PC-9 (cell line): ENCODE data around the gene SLC22A23. TPM values are rescaled to one million over a fixed set of nuclear protein-coding genes. Genes with fewer than 3 reads are reported as not detected.

ENCODE experiments used
- BruUV-seq: library from RNA; stranded (reverse); fragments of 400-500 nt; replicated peaks from 2 replicates; lab custom pipeline; 2021; lab: Mats Ljungman, UMichigan
- CTCF ChIA-PET: fragments of 300-600 bp; sonication (Branson Sonifier 250); formaldehyde crosslinking; loops from one replicate; lab custom pipeline; 2022; ENCODE audit warnings: antibody characterized with exemption; lab: Charles Lee
- POLR2A ChIA-PET: fragments of 300-600 bp; sonication (Branson Sonifier 250); formaldehyde crosslinking; loops from one replicate; lab custom pipeline; 2022; ENCODE audit warnings: antibody characterized with exemption; ENCODE audit not compliant: unreplicated experiment; lab: Charles Lee
- DNase-seq, 2 experiments: peaks; one replicate each; pipeline versions ENCODE4 v3.0.0 to v3.0.0-alpha.2; 2015 to 2022; ENCODE audit warnings: mixed read lengths in 1 of 2
- H2AFZ ChIP-seq: fragments of 200-600 bp; sonication (generic); 2 replicates; pipeline ENCODE4 v1.8.1; 2017; ENCODE audit warnings: antibody characterized with exemption
- H3F3A ChIP-seq: fragments of 200-600 bp; sonication (generic); 2 replicates; pipeline ENCODE4 v1.8.1; 2017; ENCODE audit warnings: antibody characterized with exemption, mild to moderate bottlenecking, low read depth; ENCODE audit not compliant: insufficient read depth
- H3K27ac ChIP-seq: fragments of 200-600 bp; sonication (generic); 2 replicates; pipeline ENCODE4 v1.6.1; 2016; ENCODE audit warnings: mixed run types
- H3K27me3 ChIP-seq: fragments of 200-600 bp; sonication (generic); 2 replicates; pipeline ENCODE4 v1.6.1; 2016; ENCODE audit warnings: low read depth, mixed run types; ENCODE audit not compliant: insufficient read depth
- H3K36me3 ChIP-seq: fragments of 200-600 bp; sonication (generic); 2 replicates; pipeline ENCODE4 v1.6.1; 2016; ENCODE audit warnings: low read depth, mixed run types
- H3K4me1 ChIP-seq: fragments of 200-600 bp; sonication (generic); replicated peaks from 2 replicates; pipeline ENCODE4 v1.6.1; 2016; ENCODE audit warnings: mixed run types; ENCODE audit not compliant: insufficient read depth
- H3K4me2 ChIP-seq: fragments of 200-600 bp; sonication (generic); 2 replicates; pipeline ENCODE4 v1.6.1; 2017; ENCODE audit warnings: mixed run types
- H3K4me3 ChIP-seq: fragments of 200-600 bp; sonication (generic); 2 replicates; pipeline ENCODE4 v1.6.1; 2016; ENCODE audit warnings: mixed run types
- H3K79me2 ChIP-seq: fragments of 200-600 bp; sonication (generic); 2 replicates; pipeline ENCODE4 v1.6.1; 2017; ENCODE audit warnings: low read depth, mixed run types
- H3K9me2 ChIP-seq: fragments of 200-600 bp; sonication (generic); 2 replicates; pipeline ENCODE4 v1.8.1; 2017; ENCODE audit warnings: mild to moderate bottlenecking; ENCODE audit not compliant: insufficient read depth
- H3K9me3 ChIP-seq: fragments of 200-600 bp; sonication (generic); 2 replicates; pipeline ENCODE4 v1.8.1; 2016; ENCODE audit warnings: low read depth; ENCODE audit not compliant: insufficient read depth
- H4K20me1 ChIP-seq: fragments of 200-600 bp; sonication (generic); 2 replicates; pipeline ENCODE4 v1.8.1; 2017; ENCODE audit not compliant: insufficient read depth
- EZH2 ChIP-seq: fragments of 200-600 bp; sonication (generic); IDR thresholded peaks from 2 replicates; pipeline ENCODE4 v1.8.0; 2017; ENCODE audit warnings: antibody characterized with exemption, low read depth
- intact Hi-C: fragments of 100-400 bp; cut with micrococcal nuclease; formaldehyde crosslinking; loops from one replicate; pipeline ENCODE4 v1.10.0; 2022; ENCODE audit not compliant: unreplicated experiment
- total RNA-seq: library from RNA; stranded (reverse); gene quantifications from 2 replicates; pipeline ENCODE4 v1.2.3, GENCODE V29; 2021
- TF ChIP-seq, protein P1 (sequence below): fragments of 200-600 bp; sonication (generic); conservative IDR thresholded peaks from 2 replicates; pipeline ENCODE4 v1.6.1; 2017; ENCODE audit warnings: mixed run types, antibody characterized with exemption, mild to moderate bottlenecking, moderate library complexity

The SLC22A23 gene
- total RNA-seq, 1 experiment from 2014 or later: 13.5 TPM

DNA sequence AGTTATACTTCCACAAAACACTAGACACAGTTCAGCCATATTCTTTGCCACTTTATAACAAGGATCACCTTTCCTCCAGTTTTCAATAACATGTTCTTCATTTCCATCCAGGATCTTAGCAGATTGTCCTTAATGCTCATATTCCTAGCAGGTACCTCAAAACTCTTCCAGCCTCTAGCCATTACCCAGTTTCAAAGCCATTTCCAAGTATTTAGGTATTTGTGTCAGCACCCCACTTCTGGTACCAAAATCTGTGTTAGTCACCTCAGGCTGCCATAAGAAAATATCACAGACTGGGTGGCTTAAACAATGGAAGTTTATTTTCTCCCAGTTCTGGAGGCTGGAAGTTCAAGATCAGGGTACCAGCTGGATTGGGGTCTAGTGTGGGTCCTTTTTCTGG, 23.2 kb upstream of the SLC22A23 start:
- POLR2A ChIA-PET: no interaction called here
- Histone ChIP-seq H3F3A (no peaks in the 10 kb centered on the region), H3K36me3 (no peaks in the 10 kb centered on the region), H4K20me1 (no peaks in the 10 kb centered on the region), H2AFZ (no peak overlapping the region), H3K4me1 (no peaks in the 10 kb centered on the region), H3K4me3 (no peak overlapping the region), H3K9me3 (peaks cover 7% of the 10 kb centered on the region; the same call in 1 of the 2 replicates), H3K27ac (no peak overlapping the region), H3K79me2 (no peaks in the 10 kb centered on the region), H3K9me2 (no peaks in the 10 kb centered on the region), H3K27me3 (no peaks in the 10 kb centered on the region), H3K4me2 (no peak overlapping the region)
- no TSS peak for BruUV-seq
- CTCF ChIA-PET: no interaction called here
- TF ChIP-seq, protein P1, sequence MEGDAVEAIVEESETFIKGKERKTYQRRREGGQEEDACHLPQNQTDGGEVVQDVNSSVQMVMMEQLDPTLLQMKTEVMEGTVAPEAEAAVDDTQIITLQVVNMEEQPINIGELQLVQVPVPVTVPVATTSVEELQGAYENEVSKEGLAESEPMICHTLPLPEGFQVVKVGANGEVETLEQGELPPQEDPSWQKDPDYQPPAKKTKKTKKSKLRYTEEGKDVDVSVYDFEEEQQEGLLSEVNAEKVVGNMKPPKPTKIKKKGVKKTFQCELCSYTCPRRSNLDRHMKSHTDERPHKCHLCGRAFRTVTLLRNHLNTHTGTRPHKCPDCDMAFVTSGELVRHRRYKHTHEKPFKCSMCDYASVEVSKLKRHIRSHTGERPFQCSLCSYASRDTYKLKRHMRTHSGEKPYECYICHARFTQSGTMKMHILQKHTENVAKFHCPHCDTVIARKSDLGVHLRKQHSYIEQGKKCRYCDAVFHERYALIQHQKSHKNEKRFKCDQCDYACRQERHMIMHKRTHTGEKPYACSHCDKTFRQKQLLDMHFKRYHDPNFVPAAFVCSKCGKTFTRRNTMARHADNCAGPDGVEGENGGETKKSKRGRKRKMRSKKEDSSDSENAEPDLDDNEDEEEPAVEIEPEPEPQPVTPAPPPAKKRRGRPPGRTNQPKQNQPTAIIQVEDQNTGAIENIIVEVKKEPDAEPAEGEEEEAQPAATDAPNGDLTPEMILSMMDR: no peak
- no peak for TF ChIP-seq EZH2
- intact Hi-C loops: no loop called here
- no peak for DNase-seq

DNA sequence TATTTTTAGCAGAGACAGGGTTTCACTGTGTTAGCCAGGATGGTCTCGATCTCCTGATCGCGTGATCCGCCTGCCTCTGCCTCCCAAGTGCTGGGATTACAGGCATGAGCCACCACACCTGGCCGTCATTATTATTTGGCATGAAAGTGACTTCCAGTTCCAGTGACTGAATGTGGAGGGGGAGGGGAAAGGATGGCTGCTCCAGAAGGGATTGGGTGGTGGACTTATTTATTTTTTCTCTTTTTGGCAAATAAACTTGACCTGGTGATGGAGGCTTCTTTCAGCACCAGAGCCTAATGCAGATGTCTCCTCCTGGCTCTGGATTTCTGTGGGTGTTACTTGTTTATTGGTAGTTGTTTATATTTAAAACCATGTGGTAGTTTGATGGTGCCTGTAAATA, 16.9 kb upstream of the SLC22A23 start:
- no peaks in the 10 kb centered on the region for H3K79me2 ChIP-seq
- no peak for DNase-seq
- POLR2A ChIA-PET: no interaction called here
- H3K4me1 ChIP-seq: peaks cover 6% of the 10 kb centered on the region
- H3K4me3 ChIP-seq: no peak overlapping the region
- no peaks in the 10 kb centered on the region for H3K27me3 ChIP-seq
- H3K36me3 ChIP-seq: no peaks in the 10 kb centered on the region
- no peak overlapping the region for H2AFZ ChIP-seq
- no TSS peak for BruUV-seq
- no peaks in the 10 kb centered on the region for H3F3A ChIP-seq
- intact Hi-C loops: no loop called here
- no peaks in the 10 kb centered on the region for H4K20me1 ChIP-seq
- CTCF ChIA-PET: interaction anchor here (0.6 to 0.7 kb wide), 2 partner anchors 155 to 218 kb away, joined by 3 read pairs; no protein-coding TSS in a partner anchor
- TF ChIP-seq EZH2: no peak
- TF ChIP-seq, protein P1: no peak
- no peak overlapping the region for H3K4me2 ChIP-seq
- H3K27ac ChIP-seq: no peak overlapping the region
- no peaks in the 10 kb centered on the region for H3K9me2 ChIP-seq
- H3K9me3 ChIP-seq: no peaks in the 10 kb centered on the region

DNA sequence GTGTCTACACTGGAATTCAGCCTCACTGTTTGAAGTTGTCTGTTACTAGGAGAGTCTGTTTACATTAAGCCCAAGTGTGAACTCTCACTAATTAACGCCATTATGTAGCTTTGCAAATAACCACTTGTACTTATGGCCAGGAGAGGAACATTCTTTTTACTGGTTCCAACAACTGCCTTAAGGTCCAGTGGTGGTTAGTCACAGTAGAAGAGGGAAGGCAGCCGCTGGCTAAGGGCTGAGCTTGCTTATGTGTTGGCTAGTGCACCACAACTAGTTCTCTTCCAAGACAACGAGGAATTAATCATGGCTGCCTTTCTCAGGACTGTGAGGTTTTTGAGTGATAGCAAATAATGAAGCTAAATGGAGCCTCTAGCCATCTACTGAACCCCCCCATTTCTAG, 14.9 kb upstream of the SLC22A23 start:
- intact Hi-C loops: no loop called here
- H3F3A ChIP-seq: no peaks in the 10 kb centered on the region
- H3K36me3 ChIP-seq: no peaks in the 10 kb centered on the region
- H3K27ac ChIP-seq: no peak overlapping the region
- POLR2A ChIA-PET: interaction anchor here (0.6 kb wide), 1 partner anchor 1503 kb away, joined by 3 read pairs; no protein-coding TSS in a partner anchor
- CTCF ChIA-PET: no interaction called here
- no peak for TF ChIP-seq EZH2
- TF ChIP-seq, protein P1: no peak
- no peak overlapping the region for H3K4me2 ChIP-seq
- H4K20me1 ChIP-seq: no peaks in the 10 kb centered on the region
- no peak for DNase-seq
- no peaks in the 10 kb centered on the region for H3K9me3 ChIP-seq
- no peak overlapping the region for H3K4me3 ChIP-seq
- H3K9me2 ChIP-seq: no peaks in the 10 kb centered on the region
- no peaks in the 10 kb centered on the region for H3K79me2 ChIP-seq
- H2AFZ ChIP-seq: no peak overlapping the region
- no peaks in the 10 kb centered on the region for H3K27me3 ChIP-seq
- peaks cover 6% of the 10 kb centered on the region for H3K4me1 ChIP-seq
- no TSS peak for BruUV-seq
